Glutamatergic neuron (in vitro differentiated cells): ENCODE data around the gene POLRMT. TPM values are rescaled to one million over a fixed set of nuclear protein-coding genes. Genes with fewer than 3 reads are reported as not detected.

Experiments used
- DNase-seq: peaks from one replicate; pipeline ENCODE4 v3.0.0; 2022
- H3K27ac Mint-ChIP-seq: one replicate; pipeline ENCODE4 v1.8.0; 2020; ENCODE audit warnings: mild to moderate bottlenecking, mixed read lengths, inconsistent platforms; ENCODE audit not compliant: unreplicated experiment
- H3K27me3 Mint-ChIP-seq: one replicate; pipeline ENCODE4 v1.8.0; 2020; ENCODE audit warnings: mild to moderate bottlenecking, moderate library complexity, mixed read lengths, inconsistent platforms; ENCODE audit not compliant: unreplicated experiment
- H3K36me3 Mint-ChIP-seq: one replicate; pipeline ENCODE4 v1.8.0; 2020; ENCODE audit warnings: mild to moderate bottlenecking, mixed read lengths, inconsistent platforms; ENCODE audit not compliant: unreplicated experiment
- H3K4me1 Mint-ChIP-seq: one replicate; pipeline ENCODE4 v1.8.0; 2020; ENCODE audit warnings: mild to moderate bottlenecking, low read depth, mixed read lengths, inconsistent platforms; ENCODE audit not compliant: unreplicated experiment
- H3K4me3 Mint-ChIP-seq: one replicate; pipeline ENCODE4 v1.8.0; 2020; ENCODE audit warnings: mild to moderate bottlenecking, mixed read lengths, inconsistent platforms; ENCODE audit not compliant: unreplicated experiment
- H3K9me3 Mint-ChIP-seq: one replicate; pipeline ENCODE4 v1.8.0; 2020; ENCODE audit warnings: mild to moderate bottlenecking, moderate library complexity, mixed read lengths, inconsistent platforms; ENCODE audit not compliant: unreplicated experiment
- total RNA-seq: library from RNA; stranded (reverse); fragmentation: NEBNext Ultra II Directional; extraction: Animal tissue kit (Norgen Biotek cat#: 25700); gene quantifications from one replicate; pipeline ENCODE4 v1.2.1, GENCODE V29; 2021; ENCODE audit not compliant: unreplicated experiment
- TF ChIP-seq, protein P1 (sequence below): fragments of 200-600 bp; sonication (generic); IDR thresholded peaks from one replicate; pipeline ENCODE4 v1.5.0; 2021; ENCODE audit not compliant: partially characterized antibody, unreplicated experiment

Gene POLRMT
- total RNA-seq, 1 donor from 2014 or later, result 79.9 TPM

DNA sequence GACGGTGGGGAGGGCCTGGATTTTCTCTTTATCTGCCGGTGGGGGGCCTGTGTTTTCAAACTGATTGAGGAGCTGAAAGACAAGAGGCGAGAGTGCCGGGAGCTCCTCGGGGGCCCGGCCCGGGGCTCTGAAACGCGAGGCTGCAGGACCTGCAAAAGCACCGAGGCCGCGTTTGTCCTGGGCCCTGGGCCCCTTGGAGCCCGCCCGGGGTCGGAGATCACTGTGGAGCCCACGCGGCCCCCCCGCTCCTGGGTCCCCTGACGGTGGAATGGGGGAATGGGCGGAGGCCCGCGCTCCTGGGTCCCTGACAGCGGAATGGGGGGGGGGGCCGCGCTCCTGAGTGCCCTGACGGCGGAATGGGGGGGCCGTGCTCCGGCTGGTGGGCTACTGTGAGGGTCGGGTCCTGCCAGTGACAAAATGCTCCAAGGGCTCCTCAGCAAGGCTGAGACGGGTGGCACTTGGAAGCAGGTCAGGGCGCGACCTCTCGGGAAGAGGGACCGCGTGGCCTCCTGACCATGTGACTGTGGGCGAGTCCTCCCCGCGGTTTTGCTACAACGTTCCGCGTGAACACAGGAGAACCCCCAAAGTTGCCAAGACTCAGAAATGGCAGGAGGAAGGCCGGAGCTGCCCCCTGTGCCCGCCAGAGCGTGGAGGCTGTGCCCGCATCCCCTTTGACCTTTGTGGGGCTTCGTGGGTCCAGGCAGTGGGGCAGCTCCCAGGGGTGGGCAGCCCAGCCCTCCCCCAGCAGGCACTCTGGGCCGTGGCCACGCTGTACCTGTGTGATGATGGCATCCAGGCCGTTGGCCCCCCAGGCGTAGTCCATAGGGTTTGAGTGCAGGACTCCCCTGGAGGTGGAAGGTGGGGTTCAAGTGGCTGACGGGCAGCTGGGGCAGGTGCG is 15.8 kb upstream of the POLRMT start:
- no peak overlapping the region for H3K27ac Mint-ChIP-seq
- DNase-seq, result no peak
- H3K27me3 Mint-ChIP-seq, result peaks cover 4% of the 10 kb centered on the region
- peaks cover 6% of the 10 kb centered on the region for H3K9me3 Mint-ChIP-seq
- H3K4me3 Mint-ChIP-seq, result no peak overlapping the region
- no peaks in the 10 kb centered on the region for H3K4me1 Mint-ChIP-seq
- TF ChIP-seq, protein P1, sequence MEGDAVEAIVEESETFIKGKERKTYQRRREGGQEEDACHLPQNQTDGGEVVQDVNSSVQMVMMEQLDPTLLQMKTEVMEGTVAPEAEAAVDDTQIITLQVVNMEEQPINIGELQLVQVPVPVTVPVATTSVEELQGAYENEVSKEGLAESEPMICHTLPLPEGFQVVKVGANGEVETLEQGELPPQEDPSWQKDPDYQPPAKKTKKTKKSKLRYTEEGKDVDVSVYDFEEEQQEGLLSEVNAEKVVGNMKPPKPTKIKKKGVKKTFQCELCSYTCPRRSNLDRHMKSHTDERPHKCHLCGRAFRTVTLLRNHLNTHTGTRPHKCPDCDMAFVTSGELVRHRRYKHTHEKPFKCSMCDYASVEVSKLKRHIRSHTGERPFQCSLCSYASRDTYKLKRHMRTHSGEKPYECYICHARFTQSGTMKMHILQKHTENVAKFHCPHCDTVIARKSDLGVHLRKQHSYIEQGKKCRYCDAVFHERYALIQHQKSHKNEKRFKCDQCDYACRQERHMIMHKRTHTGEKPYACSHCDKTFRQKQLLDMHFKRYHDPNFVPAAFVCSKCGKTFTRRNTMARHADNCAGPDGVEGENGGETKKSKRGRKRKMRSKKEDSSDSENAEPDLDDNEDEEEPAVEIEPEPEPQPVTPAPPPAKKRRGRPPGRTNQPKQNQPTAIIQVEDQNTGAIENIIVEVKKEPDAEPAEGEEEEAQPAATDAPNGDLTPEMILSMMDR, result no peak
- no peaks in the 10 kb centered on the region for H3K36me3 Mint-ChIP-seq

DNA sequence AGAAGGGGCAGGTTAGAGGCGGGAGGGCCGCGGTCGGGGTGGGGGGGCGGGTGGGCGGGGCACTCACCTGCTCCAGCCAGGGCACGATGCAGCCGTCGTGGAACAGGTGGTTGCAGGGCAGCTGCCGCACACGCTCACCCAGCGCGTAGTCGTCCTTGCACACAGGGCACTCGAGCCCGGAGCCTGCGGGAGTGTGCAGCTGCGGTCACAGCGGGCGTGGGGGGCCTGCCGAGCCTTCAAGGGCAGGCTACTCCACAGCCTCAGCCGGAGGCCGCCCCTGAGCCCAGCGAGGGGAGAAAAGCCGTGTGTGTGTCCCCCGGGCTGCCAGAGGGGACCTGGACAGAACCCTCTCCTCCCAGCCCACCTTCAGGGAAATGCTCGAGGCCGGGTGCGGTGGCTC is 15.0 kb upstream of the POLRMT start:
- Mint-ChIP-seq H3K4me1 (no peaks in the 10 kb centered on the region), H3K36me3 (no peaks in the 10 kb centered on the region), H3K9me3 (peaks cover 3% of the 10 kb centered on the region), H3K27ac (no peak overlapping the region), H3K27me3 (peaks cover 4% of the 10 kb centered on the region), H3K4me3 (no peak overlapping the region)
- TF ChIP-seq, protein P1, result no peak
- DNase-seq, result no peak

DNA sequence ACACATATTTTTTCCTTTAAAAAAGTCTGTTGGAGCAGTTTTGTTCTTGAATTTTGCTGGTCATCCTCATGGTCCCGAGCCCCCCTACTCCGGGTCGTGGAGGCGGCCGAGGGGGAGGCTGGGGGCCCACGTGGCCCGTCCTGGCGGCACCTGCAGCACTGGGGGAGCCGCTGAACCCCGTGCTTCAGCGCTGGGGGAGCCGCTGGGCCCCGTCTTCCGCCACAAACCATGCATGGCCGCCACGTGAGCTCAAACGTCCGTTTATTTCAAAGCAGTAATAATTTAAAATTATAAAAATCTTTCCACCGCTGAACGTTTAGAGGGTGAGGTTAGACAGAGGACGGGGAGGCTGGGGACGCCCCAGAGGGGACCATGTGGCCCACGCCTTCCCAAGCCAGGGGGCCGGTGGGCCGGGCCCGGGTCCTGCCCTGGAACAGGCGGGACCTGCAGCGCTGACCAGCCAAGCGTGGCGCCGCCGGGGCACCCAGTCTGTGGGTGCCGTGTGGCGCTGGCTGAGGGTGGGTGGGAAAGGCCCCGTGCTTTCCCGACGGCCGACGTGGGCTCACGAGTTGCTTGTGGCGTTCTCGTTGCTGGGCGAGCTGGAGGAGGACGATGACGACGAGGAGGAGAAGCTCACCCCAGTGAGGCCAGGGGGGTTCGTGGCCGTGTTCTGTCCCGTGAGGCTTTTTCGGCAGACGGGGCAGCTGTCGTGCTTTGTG is 14.4 kb upstream of the POLRMT start:
- no peaks in the 10 kb centered on the region for H3K4me1 Mint-ChIP-seq
- no peaks in the 10 kb centered on the region for H3K36me3 Mint-ChIP-seq
- H3K9me3 Mint-ChIP-seq, result peaks cover 3% of the 10 kb centered on the region
- no peak overlapping the region for H3K4me3 Mint-ChIP-seq
- TF ChIP-seq, protein P1, result no peak
- H3K27me3 Mint-ChIP-seq, result peaks cover 4% of the 10 kb centered on the region
- no peak overlapping the region for H3K27ac Mint-ChIP-seq
- no peak for DNase-seq

DNA sequence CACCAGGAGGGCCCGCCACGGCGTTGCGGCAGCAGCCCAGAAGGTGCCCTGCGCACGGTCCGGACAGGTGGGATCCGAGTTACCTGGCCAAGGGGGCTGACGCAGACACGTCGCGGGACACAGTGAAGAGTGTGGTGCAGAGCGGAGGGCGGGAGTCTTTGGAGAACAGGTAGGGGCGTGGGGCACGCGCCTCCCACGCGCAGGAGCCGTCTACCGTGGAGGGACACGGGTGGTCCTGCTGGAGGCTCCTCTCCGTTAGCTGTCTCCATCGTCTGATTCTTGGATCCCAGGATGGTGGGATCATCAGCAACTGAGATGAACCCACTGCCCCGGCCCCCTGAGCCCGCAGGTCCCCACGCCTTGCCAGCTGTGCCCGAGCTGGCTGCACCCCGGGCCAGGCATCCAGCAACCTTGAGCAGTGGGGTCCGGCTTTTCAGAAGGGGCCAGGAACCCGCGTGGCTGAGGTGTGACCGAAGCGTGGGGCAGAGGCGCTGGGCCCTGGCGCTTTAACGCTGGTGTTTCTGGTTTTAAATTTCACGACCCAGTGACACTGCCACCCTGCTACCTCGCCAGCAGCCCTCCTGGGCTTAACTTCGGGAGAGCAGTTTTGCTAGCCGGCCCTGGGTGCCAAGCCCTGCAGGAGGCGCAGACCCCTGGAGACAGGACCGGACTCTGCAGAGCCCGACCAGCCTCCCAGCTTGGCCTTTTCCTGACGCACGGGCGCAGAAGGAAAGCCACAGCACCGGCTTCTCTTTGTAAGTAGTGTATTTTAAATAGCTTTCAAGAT is 13.6 kb upstream of the POLRMT start:
- peaks cover 4% of the 10 kb centered on the region for H3K27me3 Mint-ChIP-seq
- H3K4me1 Mint-ChIP-seq, result no peaks in the 10 kb centered on the region
- no peaks in the 10 kb centered on the region for H3K36me3 Mint-ChIP-seq
- TF ChIP-seq, protein P1, result no peak
- H3K4me3 Mint-ChIP-seq, result no peak overlapping the region
- DNase-seq, result no peak
- no peak overlapping the region for H3K27ac Mint-ChIP-seq
- peaks cover 3% of the 10 kb centered on the region for H3K9me3 Mint-ChIP-seq
